Measurements from ENCODE around the gene RIMS3. TPM values are rescaled to one million over a fixed set of nuclear protein-coding genes. Genes with fewer than 3 reads are reported as not detected.

Gene RIMS3
- total RNA-seq, 1 donor from 2014 or later, result 26.0 TPM

DNA sequence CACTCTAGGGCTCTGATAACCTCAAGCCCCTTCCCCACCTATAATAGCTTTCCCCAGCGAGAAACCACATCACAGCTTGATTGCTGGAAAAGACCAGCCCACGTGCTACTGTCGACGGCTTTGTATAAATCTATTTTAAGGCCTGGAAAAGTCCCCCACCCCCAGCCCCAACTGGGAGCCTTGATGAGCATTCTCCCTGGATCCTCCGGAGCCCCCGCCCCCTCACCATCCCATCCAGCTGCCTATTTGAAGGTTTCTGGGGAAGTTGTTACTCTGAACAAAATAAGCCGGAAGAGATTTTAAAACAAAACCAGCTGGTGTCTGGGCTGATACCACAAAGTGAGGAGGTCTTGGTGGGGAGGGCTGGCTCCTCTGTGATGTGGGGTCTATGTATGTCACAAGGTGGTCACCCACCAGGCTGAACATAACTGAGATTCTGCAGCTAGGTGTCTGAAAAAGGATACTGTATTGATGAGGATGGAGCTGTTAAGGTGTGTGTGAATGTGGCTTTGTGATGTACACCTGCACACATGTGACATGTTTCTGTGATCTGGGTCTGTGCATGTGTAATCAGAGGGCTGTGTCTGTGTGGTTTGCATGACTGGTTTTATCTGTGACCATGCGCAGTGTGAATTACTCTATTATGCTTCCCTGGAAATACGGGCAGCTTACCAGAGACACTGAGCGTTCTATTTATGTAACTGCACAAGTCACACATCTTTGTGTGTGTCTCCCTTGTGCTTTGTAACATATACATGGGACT, 25.0 kb downstream of the RIMS3 start:
- DNase-seq (ENCODE audit: low spot score), result peak; percentile 28
- Mint-ChIP-seq H3K36me3 (ENCODE audit: low read depth) (peaks cover 17% of the 10 kb centered on the region), H3K4me1 (ENCODE audit: low read depth) (peaks cover under 1% of the 10 kb centered on the region), H3K9me3 (ENCODE audit: low read depth) (no peaks in the 10 kb centered on the region), H3K4me3 (ENCODE audit: unreplicated experiment) (no peak overlapping the region), H3K27ac (ENCODE audit: unreplicated experiment) (no peak overlapping the region), H3K27me3 (ENCODE audit: low read depth) (no peaks in the 10 kb centered on the region)
- TF ChIP-seq, protein P1, sequence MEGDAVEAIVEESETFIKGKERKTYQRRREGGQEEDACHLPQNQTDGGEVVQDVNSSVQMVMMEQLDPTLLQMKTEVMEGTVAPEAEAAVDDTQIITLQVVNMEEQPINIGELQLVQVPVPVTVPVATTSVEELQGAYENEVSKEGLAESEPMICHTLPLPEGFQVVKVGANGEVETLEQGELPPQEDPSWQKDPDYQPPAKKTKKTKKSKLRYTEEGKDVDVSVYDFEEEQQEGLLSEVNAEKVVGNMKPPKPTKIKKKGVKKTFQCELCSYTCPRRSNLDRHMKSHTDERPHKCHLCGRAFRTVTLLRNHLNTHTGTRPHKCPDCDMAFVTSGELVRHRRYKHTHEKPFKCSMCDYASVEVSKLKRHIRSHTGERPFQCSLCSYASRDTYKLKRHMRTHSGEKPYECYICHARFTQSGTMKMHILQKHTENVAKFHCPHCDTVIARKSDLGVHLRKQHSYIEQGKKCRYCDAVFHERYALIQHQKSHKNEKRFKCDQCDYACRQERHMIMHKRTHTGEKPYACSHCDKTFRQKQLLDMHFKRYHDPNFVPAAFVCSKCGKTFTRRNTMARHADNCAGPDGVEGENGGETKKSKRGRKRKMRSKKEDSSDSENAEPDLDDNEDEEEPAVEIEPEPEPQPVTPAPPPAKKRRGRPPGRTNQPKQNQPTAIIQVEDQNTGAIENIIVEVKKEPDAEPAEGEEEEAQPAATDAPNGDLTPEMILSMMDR (IDR thresholded peaks at IDR 0.05), result no peak

DNA sequence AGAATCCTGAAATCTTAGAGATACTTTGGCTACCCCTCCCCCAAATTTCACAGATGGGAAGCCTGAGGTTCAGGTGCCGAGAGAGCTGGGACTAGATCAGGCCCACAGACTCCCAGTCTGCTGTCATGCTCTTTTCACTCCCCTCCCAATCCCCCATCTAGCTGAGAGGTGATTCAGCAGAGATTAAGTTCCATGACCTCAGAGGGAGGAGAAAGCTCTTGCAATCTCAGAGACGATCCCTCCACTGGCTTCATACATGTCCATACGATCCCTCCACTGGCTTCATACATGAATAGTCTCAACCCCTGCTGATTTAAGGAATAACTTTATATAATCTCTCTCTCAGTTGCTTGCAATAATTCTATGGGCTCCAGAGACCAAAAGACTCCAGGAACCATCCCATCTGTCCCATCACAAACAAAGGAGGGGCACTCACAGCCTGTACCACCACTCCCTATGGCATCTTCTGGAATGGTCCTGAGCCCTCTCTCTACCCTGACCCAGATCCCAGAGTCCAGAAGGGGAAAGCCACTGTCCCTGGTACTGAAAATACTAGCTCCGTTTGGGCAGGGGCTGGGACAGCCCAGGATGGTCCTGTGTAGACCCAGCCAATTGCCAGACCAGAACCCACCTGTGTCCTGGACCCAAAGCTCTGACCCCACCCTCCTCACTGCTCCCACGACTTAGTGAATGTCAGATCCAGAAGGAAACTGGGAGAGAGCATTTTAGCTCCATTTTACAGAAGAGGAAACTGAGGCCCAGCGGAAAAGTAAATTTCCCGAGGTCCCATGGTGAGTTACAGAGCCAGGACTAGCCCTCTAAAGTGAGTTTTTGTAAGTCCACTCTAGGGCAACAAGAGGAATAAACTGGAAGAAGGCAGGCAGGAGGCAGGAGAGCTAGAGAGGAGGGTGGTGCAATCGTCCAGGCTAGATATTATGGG, 27.1 kb downstream of the RIMS3 start:
- peak; percentile 25 for DNase-seq (ENCODE audit: low spot score)
- no peak overlapping the region for H3K27ac Mint-ChIP-seq (ENCODE audit: unreplicated experiment)
- H3K36me3 Mint-ChIP-seq (ENCODE audit: low read depth), result peaks cover 16% of the 10 kb centered on the region
- no peaks in the 10 kb centered on the region for H3K27me3 Mint-ChIP-seq (ENCODE audit: low read depth)
- no peak overlapping the region for H3K4me3 Mint-ChIP-seq (ENCODE audit: unreplicated experiment)
- H3K9me3 Mint-ChIP-seq (ENCODE audit: low read depth), result no peaks in the 10 kb centered on the region
- TF ChIP-seq, protein P1 (IDR thresholded peaks at IDR 0.05), result no peak
- peaks cover 8% of the 10 kb centered on the region for H3K4me1 Mint-ChIP-seq (ENCODE audit: low read depth)

DNA sequence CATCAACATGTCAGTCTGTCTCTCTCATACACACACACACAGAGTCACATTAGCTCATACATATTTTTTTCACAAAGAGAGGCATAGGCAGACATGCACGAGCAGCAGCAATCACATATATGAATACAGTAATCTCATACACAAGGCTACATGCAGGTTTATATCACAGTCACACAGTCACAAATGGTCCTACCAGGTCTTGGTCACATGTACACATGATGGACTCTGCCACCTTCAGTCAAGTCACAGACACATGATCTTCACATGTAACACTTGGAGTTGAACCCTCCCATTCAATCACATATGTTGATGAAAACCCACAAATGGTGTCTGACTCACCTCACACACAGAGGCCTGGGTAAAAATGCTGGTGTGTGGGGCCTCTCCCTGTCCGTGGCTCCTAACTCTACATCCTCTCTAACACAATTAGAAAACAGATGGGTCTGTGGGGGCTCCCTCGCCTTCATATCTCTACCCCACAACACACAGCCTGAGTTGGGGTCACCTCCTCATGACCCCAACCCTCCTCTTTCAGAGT, 27.9 kb downstream of the RIMS3 start:
- TF ChIP-seq, protein P1 (IDR thresholded peaks at IDR 0.05), result no peak
- Mint-ChIP-seq H3K27me3 (ENCODE audit: low read depth) (no peaks in the 10 kb centered on the region), H3K4me3 (ENCODE audit: unreplicated experiment) (no peak overlapping the region), H3K4me1 (ENCODE audit: low read depth) (peaks cover 8% of the 10 kb centered on the region), H3K36me3 (ENCODE audit: low read depth) (peaks cover 16% of the 10 kb centered on the region), H3K27ac (ENCODE audit: unreplicated experiment) (no peak overlapping the region), H3K9me3 (ENCODE audit: low read depth) (no peaks in the 10 kb centered on the region)
- peak; percentile 13 for DNase-seq (ENCODE audit: low spot score)

DNA sequence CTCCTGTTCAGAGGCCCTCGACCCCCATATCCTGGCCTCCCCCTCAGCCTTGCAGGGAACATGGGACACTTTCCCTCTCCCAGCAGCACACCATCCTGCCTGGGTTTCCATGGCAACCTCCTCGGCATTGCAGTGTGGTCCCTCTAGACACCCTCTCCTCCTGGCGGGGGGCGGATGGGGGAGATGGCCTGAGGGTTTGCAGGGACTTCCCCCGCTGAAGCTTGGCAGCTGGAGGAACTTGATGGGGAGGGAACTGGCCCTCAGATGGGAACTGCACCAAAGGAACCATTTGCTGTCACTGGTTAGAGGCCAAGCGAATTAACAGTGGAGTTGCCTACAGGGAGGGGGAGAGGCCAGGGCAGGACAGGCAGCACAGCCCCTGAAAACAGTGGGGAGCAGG, 28.7 kb downstream of the RIMS3 start:
- TF ChIP-seq, protein P1 (IDR thresholded peaks at IDR 0.05), result no peak
- no peaks in the 10 kb centered on the region for H3K9me3 Mint-ChIP-seq (ENCODE audit: low read depth)
- no peak overlapping the region for H3K27ac Mint-ChIP-seq (ENCODE audit: unreplicated experiment)
- H3K4me1 Mint-ChIP-seq (ENCODE audit: low read depth), result peaks cover 8% of the 10 kb centered on the region
- DNase-seq (ENCODE audit: low spot score), result peak; percentile 75
- H3K36me3 Mint-ChIP-seq (ENCODE audit: low read depth), result peaks cover 16% of the 10 kb centered on the region
- H3K4me3 Mint-ChIP-seq (ENCODE audit: unreplicated experiment), result no peak overlapping the region
- H3K27me3 Mint-ChIP-seq (ENCODE audit: low read depth), result no peaks in the 10 kb centered on the region
